ENCODE data around the gene CHCHD3.

- no peak for TF ChIP-seq CTCF (IDR thresholded peaks at IDR 0.05; ENCODE audit: poor library complexity)
- TF ChIP-seq EZH2 (IDR thresholded peaks at IDR 0.05; ENCODE audit: borderline replicate concordance): no peak
- TF ChIP-seq EZH2phosphoT487 (IDR thresholded peaks at IDR 0.05; ENCODE audit: low read depth, severe bottlenecking, unreplicated experiment): no peak
Measured at GRCh38 chr7:132996581-132997242, 85.2 kb downstream of the CHCHD3 start.

Measured in hepatocyte (in vitro differentiated cells).